HFFc6 (cell line): ENCODE results near the gene IL10RB. TPM values are rescaled to one million over a fixed set of nuclear protein-coding genes. Genes with fewer than 3 reads are reported as not detected.
A peak's percentile ranks its signal among the peaks of the same experiment; 100 is the strongest.

Experiments
- DNase-seq: peaks from one replicate; pipeline ENCODE4 v3.0.0-alpha.2; 2018
- H3K27ac Mint-ChIP-seq: 2 replicates; pipeline ENCODE4 v1.8.0; 2020; ENCODE audit warnings: mild to moderate bottlenecking, mixed read lengths
- H3K27me3 Mint-ChIP-seq: 2 replicates; pipeline ENCODE4 v1.8.0; 2021; ENCODE audit warnings: mild to moderate bottlenecking, moderate library complexity, mixed read lengths; ENCODE audit not compliant: insufficient read depth
- H3K36me3 Mint-ChIP-seq: 2 replicates; pipeline ENCODE4 v1.8.0; 2021; ENCODE audit warnings: low read depth, mixed read lengths
- H3K4me1 Mint-ChIP-seq: 2 replicates; pipeline ENCODE4 v1.8.0; 2020; ENCODE audit warnings: low read depth, mixed read lengths
- H3K4me3 Mint-ChIP-seq: 2 replicates; pipeline ENCODE4 v1.8.0; 2020; ENCODE audit warnings: mild to moderate bottlenecking, moderate library complexity, mixed read lengths
- H3K9me3 Mint-ChIP-seq: 2 replicates; pipeline ENCODE4 v1.8.0; 2020; ENCODE audit warnings: mild to moderate bottlenecking, mixed read lengths
- total RNA-seq, 6 experiments: library from RNA; stranded (reverse); fragmentation: NEBNext Ultra II Directional; extraction: Animal tissue kit (Norgen Biotek cat#: 25700); gene quantifications; 2 replicates in 1 of 6; 3 replicates in 5 of 6; pipeline ENCODE4 v1.2.3, GENCODE V29; 2021
- TF ChIP-seq, protein P1 (sequence below): fragments of 200-600 bp; sonication (generic); IDR thresholded peaks from 2 replicates; pipeline ENCODE4 v1.5.0; 2021; ENCODE audit warnings: antibody characterized with exemption, mild to moderate bottlenecking

The IL10RB gene
- total RNA-seq, 6 experiments from 2014 or later = 25.5 to 35.3 (median 29.5) TPM

DNA sequence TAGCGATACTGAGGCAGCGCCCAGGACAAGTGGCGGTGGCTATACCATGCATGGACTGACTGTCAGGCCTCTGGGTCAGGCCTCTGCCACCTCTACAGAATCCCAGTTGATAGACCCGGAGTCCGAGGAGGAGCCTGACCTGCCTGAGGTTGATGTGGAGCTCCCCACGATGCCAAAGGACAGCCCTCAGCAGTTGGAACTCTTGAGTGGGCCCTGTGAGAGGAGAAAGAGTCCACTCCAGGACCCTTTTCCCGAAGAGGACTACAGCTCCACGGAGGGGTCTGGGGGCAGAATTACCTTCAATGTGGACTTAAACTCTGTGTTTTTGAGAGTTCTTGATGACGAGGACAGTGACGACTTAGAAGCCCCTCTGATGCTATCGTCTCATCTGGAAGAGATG is 3.2 kb upstream of the IL10RB start:
- Mint-ChIP-seq H3K4me1 (peaks cover 40% of the 10 kb centered on the region), H3K4me3 (no peak overlapping the region), H3K27me3 (peaks cover 6% of the 10 kb centered on the region), H3K27ac (no peak overlapping the region), H3K36me3 (no peaks in the 10 kb centered on the region), H3K9me3 (no peaks in the 10 kb centered on the region)
- TF ChIP-seq, protein P1, sequence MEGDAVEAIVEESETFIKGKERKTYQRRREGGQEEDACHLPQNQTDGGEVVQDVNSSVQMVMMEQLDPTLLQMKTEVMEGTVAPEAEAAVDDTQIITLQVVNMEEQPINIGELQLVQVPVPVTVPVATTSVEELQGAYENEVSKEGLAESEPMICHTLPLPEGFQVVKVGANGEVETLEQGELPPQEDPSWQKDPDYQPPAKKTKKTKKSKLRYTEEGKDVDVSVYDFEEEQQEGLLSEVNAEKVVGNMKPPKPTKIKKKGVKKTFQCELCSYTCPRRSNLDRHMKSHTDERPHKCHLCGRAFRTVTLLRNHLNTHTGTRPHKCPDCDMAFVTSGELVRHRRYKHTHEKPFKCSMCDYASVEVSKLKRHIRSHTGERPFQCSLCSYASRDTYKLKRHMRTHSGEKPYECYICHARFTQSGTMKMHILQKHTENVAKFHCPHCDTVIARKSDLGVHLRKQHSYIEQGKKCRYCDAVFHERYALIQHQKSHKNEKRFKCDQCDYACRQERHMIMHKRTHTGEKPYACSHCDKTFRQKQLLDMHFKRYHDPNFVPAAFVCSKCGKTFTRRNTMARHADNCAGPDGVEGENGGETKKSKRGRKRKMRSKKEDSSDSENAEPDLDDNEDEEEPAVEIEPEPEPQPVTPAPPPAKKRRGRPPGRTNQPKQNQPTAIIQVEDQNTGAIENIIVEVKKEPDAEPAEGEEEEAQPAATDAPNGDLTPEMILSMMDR = no peak
- no peak for DNase-seq

DNA sequence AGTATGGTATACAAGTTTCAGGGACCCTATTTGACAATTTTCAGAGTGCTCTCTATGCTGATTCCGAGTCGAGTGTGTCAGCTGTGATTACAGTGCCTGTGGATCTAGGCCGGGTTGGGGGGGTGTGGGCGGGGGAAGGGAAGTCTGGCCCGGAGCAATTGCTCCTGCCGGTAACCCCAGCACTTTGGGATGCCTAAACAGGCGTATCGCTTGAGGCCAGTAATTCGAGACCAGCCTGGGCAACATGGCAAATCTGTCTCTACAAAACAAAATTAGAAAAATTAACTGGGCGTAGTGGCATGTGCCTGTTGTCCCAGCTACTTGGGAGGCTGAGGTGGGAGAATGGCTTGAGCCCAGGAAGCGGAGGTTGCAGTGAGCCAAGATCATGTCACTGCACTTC is 1.6 kb upstream of the IL10RB start:
- H3K27me3 Mint-ChIP-seq = peaks cover 5% of the 10 kb centered on the region
- TF ChIP-seq, protein P1 = no peak

DNA sequence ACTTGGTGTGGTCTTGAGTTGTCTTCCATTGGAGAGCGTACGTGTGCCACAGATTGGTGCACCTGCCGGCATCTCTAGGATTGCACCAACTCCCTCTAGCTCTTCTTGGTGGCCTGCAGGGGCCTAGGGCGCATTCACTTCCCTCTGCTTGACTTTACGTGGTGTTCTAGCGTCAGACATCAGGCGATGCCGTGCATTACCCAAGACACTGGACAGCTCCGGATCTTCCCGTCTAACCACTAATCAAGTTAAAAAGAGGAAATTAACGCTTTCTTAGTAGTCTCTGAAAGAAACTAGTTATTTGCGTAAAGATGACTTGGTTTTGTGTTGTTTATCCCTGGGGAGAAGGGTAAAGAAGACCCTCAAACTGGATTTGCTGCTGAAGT is 510 bp upstream of the IL10RB start:
- Mint-ChIP-seq H3K27me3 (peaks cover 5% of the 10 kb centered on the region), H3K36me3 (peaks cover 5% of the 10 kb centered on the region; the same call in 1 of the 2 replicates), H3K4me3 (peak overlapping the region; percentile 95), H3K9me3 (no peaks in the 10 kb centered on the region), H3K4me1 (peaks cover 27% of the 10 kb centered on the region), H3K27ac (peak overlapping the region; percentile 68)
- no peak for DNase-seq
- TF ChIP-seq, protein P1 = no peak

More for the DNA sequence above, 1.6 kb upstream of the IL10RB start:
- H3K4me3 Mint-ChIP-seq = no peak overlapping the region
- DNase-seq = no peak
- no peak overlapping the region for H3K27ac Mint-ChIP-seq
- H3K9me3 Mint-ChIP-seq = no peaks in the 10 kb centered on the region
- peaks cover 33% of the 10 kb centered on the region for H3K4me1 Mint-ChIP-seq
- H3K36me3 Mint-ChIP-seq = peaks cover 5% of the 10 kb centered on the region; the same call in 1 of the 2 replicates

DNA sequence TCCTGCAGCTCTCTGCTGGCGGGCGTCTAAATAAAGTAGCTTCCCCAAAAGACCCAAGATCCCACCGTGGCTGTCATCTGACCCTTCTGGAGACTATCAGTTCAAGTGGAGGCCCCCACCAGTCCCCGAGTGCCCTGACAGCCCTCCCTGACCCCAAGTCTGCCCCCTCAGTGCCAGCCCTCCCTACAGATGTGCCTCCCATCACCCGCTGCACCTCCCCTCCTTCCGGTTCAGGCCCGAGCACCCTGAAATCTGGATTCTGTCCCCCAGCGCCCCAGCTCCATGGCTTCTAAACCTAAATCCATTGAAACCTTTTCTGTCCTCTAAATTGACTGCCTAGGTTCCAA is 595 bp downstream of the IL10RB start:
- H3K27me3 Mint-ChIP-seq = peaks cover 5% of the 10 kb centered on the region
- H3K36me3 Mint-ChIP-seq = peaks cover 11% of the 10 kb centered on the region
- no peaks in the 10 kb centered on the region for H3K9me3 Mint-ChIP-seq
- H3K27ac Mint-ChIP-seq = peak overlapping the region; percentile 78
- TF ChIP-seq, protein P1 = no peak
- no peak for DNase-seq
- peaks cover 27% of the 10 kb centered on the region for H3K4me1 Mint-ChIP-seq
- peak overlapping the region; percentile 95 for H3K4me3 Mint-ChIP-seq

DNA sequence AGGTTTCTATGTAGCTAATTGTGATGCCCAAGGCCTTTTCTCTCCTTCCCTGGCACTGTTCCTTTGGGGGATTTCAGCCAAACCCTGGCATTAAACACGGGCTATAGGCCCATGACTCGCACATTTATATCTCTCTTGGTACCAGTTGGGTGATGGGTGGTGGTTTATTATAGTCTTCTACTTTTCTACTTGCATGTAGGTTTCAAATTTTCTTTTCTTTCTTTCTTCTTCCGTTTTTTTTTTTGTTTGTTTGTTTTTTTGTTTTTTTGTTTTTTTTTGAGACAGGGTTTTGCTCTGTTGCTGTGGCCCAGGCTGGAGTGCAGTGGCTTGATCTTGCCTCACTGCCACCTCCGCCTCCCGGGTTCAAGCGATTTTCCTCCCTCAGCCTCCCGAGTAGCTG is 1.1 kb downstream of the IL10RB start:
- TF ChIP-seq, protein P1 = no peak
- Mint-ChIP-seq H3K9me3 (no peaks in the 10 kb centered on the region), H3K27me3 (peaks cover 5% of the 10 kb centered on the region), H3K27ac (peak overlapping the region; percentile 78), H3K36me3 (peaks cover 15% of the 10 kb centered on the region), H3K4me1 (peaks cover 27% of the 10 kb centered on the region), H3K4me3 (peak overlapping the region; percentile 95)
- no peak for DNase-seq

DNA sequence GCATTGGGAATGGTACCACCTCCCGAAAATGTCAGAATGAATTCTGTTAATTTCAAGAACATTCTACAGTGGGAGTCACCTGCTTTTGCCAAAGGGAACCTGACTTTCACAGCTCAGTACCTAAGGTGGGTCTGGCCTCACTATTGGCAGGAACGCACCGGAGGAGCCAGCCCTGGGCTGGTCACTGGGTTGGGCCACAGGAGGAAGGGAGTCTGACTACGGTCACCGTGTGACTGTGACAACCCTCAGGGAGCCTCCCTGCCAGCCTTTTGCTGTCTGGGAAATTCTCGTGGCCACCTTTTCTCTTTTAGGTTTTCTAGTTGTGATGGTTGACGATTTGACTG is 2.2 kb downstream of the IL10RB start:
- Mint-ChIP-seq H3K4me3 (peak overlapping the region; percentile 95), H3K27ac (no peak overlapping the region), H3K9me3 (no peaks in the 10 kb centered on the region), H3K36me3 (peaks cover 23% of the 10 kb centered on the region), H3K27me3 (peaks cover 5% of the 10 kb centered on the region), H3K4me1 (peaks cover 36% of the 10 kb centered on the region)
- TF ChIP-seq, protein P1 = no peak
- DNase-seq = no peak
